B cell (primary cell): ENCODE data around the gene TMEM223. TPM values are rescaled to one million over a fixed set of nuclear protein-coding genes. Genes with fewer than 3 reads are reported as not detected.
"Not testable (repeated sequence)": the region's sequence is repeated elsewhere in the genome, so short reads cannot be mapped to it uniquely, and the experiment has no call there.

Experiments
- ATAC-seq: fragments of 200-7000 bp; cut with Tn5 transposase; one replicate; pipeline ENCODE4 v1.10.0; 2021; ENCODE audit warnings: low read depth, mild to moderate bottlenecking, moderate number of reproducible peaks, moderate library complexity
- CTCF ChIA-PET: fragments of 350-600 bp; sonication (Branson Sonifier 250); formaldehyde crosslinking; loops from one replicate; lab custom pipeline; 2021; ENCODE audit warnings: antibody characterized with exemption, inconsistent platforms; lab: Charles Lee
- POLR2A ChIA-PET: fragments of 350-600 bp; sonication (Branson Sonifier 250); formaldehyde crosslinking; loops from one replicate; lab custom pipeline; 2021; ENCODE audit warnings: antibody characterized with exemption; lab: Charles Lee
- DNase-seq: peaks from one replicate; pipeline ENCODE4 v3.0.0; 2013
- H2AFZ ChIP-seq: 2 replicates; pipeline ENCODE4 v1.6.1; 2012; ENCODE audit warnings: mild to moderate bottlenecking, low read depth, low read length; ENCODE audit not compliant: insufficient read depth, poor library complexity, severe bottlenecking
- H3K27ac ChIP-seq, 2 donors: 1 replicate in 1 of 2; 2 replicates in 1 of 2; pipeline ENCODE4 v1.5.1; 2012 to 2013; ENCODE audit warnings: low read length in 2 of 2, mild to moderate bottlenecking in 2 of 2, moderate library complexity in 1 of 2
- H3K27me3 ChIP-seq, 4 experiments: fragments of 200-600 bp in 1 of 4; sonication (generic) in 1 of 4; replicated peaks in 1 of 4; 1 replicate in 2 of 4; 2 replicates in 2 of 4; pipeline versions ENCODE4 v1.6.1 to v1.7.0; 2013 to 2016; ENCODE audit warnings: low read length in 3 of 4, mild to moderate bottlenecking in 2 of 4, mixed read lengths in 1 of 4, moderate library complexity in 1 of 4; ENCODE audit not compliant: insufficient read depth in 4 of 4, control insufficient read depth in 3 of 4; ENCODE audit errors: control extremely low read depth in 1 of 4
- H3K36me3 ChIP-seq, 2 experiments: replicated peaks in 1 of 2; 1 replicate in 1 of 2; 2 replicates in 1 of 2; pipeline versions ENCODE4 v1.6.1 to v1.7.1; 2013; ENCODE audit warnings: low read length in 1 of 2; ENCODE audit not compliant: insufficient read depth in 2 of 2, control insufficient read depth in 1 of 2; ENCODE audit errors: control extremely low read depth in 1 of 2, extremely low read depth in 1 of 2
- H3K4me1 ChIP-seq, 2 donors: fragments of 200-600 bp in 1 of 2; sonication (generic) in 1 of 2; 1 replicate in 1 of 2; 2 replicates in 1 of 2; pipeline versions ENCODE4 v1.5.1 to v1.6.1; 2013 to 2017; ENCODE audit warnings: low read length in 2 of 2; ENCODE audit not compliant: control insufficient read depth in 2 of 2, insufficient read depth in 2 of 2
- H3K4me2 ChIP-seq: replicated peaks from 2 replicates; pipeline ENCODE3; 2012; ENCODE audit warnings: mild to moderate bottlenecking, low read depth, low read length; ENCODE audit not compliant: poor library complexity, severe bottlenecking
- H3K4me3 ChIP-seq, 5 experiments: fragments of 200-600 bp in 1 of 5; sonication (generic) in 1 of 5; 1 replicate in 3 of 5; 2 replicates in 2 of 5; pipeline versions ENCODE4 v1.5.1 to v1.7.0; 2011 to 2016; ENCODE audit warnings: low read length in 4 of 5, mild to moderate bottlenecking in 4 of 5, low read depth in 2 of 5, control low read depth in 1 of 5, moderate library complexity in 1 of 5; ENCODE audit not compliant: insufficient read depth in 1 of 5; ENCODE audit errors: control extremely low read depth in 1 of 5, extremely low read depth in 1 of 5
- H3K79me2 ChIP-seq: fragments of 200-600 bp; sonication (generic); one replicate; pipeline ENCODE4 v1.6.0; 2016; ENCODE audit warnings: low read length; ENCODE audit not compliant: control insufficient read depth, insufficient read depth
- H3K9ac ChIP-seq: fragments of 200-600 bp; sonication (generic); 2 replicates; pipeline ENCODE4 v1.6.1; 2017; ENCODE audit warnings: mild to moderate bottlenecking, low read length, moderate library complexity
- H3K9me3 ChIP-seq, 3 donors: one replicate each; pipeline versions ENCODE4 v1.6.1 to v1.7.1; 2013; ENCODE audit warnings: low read length in 2 of 3; ENCODE audit not compliant: control insufficient read depth in 2 of 3, insufficient read depth in 1 of 3; ENCODE audit errors: control extremely low read depth in 1 of 3
- H4K20me1 ChIP-seq: 2 replicates; pipeline ENCODE4 v1.6.0; 2012; ENCODE audit warnings: mild to moderate bottlenecking, low read length; ENCODE audit not compliant: insufficient read depth, control insufficient read depth, poor library complexity, severe bottlenecking
- H3K27ac Mint-ChIP-seq: one replicate; pipeline ENCODE4 v1.8.0; 2021; ENCODE audit warnings: mixed read lengths
- H3K27me3 Mint-ChIP-seq: one replicate; pipeline ENCODE4 v1.8.0; 2021; ENCODE audit warnings: mixed read lengths
- H3K4me1 Mint-ChIP-seq: one replicate; pipeline ENCODE4 v1.8.0; 2021; ENCODE audit warnings: mixed read lengths
- H3K4me3 Mint-ChIP-seq: one replicate; pipeline ENCODE4 v1.8.0; 2021; ENCODE audit warnings: mixed read lengths
- H3K9me3 Mint-ChIP-seq: one replicate; pipeline ENCODE4 v1.8.0; 2022; ENCODE audit warnings: mixed read lengths; ENCODE audit not compliant: insufficient read depth
- CTCF ChIP-seq: fragments of 200-600 bp; IDR thresholded peaks from one replicate; pipeline ENCODE4 v1.8.0; 2022; ENCODE audit warnings: antibody characterized with exemption, mild to moderate bottlenecking
- EZH2 ChIP-seq: IDR thresholded peaks from 2 replicates; pipeline ENCODE4 v1.6.1; 2012; ENCODE audit warnings: borderline replicate concordance, low read depth, mild to moderate bottlenecking, moderate library complexity, low read length; ENCODE audit not compliant: insufficient read depth, poor library complexity, severe bottlenecking
- WGBS: methylation state at CpG from one replicate; pipeline ENCODE4 v1.1.5; 2013; ENCODE audit warnings: missing lambda C conversion rate; ENCODE audit not compliant: insufficient coverage; 5-methylcytosine and 5-hydroxymethylcytosine counted together
- intact Hi-C: fragments of 100-400 bp; cut with micrococcal nuclease; formaldehyde crosslinking; loops from one replicate; pipeline ENCODE4 v1.10.0; 2022
- polyA plus RNA-seq: library from polyadenylated mRNA; depleted of rRNA; stranded (reverse); fragments of >200 nt; gene quantifications from 2 replicates; pipeline ENCODE4 v1.2.3, GENCODE V29; 2012
- total RNA-seq, 2 donors: library from RNA; stranded (reverse); fragments of 120-200 nt in 1 of 2; gene quantifications; 1 replicate in 1 of 2; 2 replicates in 1 of 2; pipeline versions ENCODE4 v1.2.3 to v1.2.4, GENCODE V29; 2013 to 2022

Gene TMEM223
- total and polyA plus RNA-seq, 2 donors (not counting 1 experiment from before 2014, with no cell fraction given), result 12.0 to 15.6 TPM

GRCh38 chr11:62830904-62831519 lies 39.2 kb upstream of the TMEM223 start:
- no peaks in the 10 kb centered on the region for H3K9me3 Mint-ChIP-seq
- H3K4me3 Mint-ChIP-seq, result peak overlapping the region; percentile 92
- peak overlapping the region; percentile 61 to 96 (median 92) for H3K4me3 ChIP-seq
- peaks cover 4 to 45% of the 10 kb centered on the region in 2 experiments for H3K36me3 ChIP-seq
- under 1% methylated on average over 24 of the region's 33 CpGs for WGBS
- peak overlapping the region; percentile 51 for H2AFZ ChIP-seq
- peaks cover 36% of the 10 kb centered on the region for H4K20me1 ChIP-seq
- H3K27ac ChIP-seq, result peak overlapping the region; percentile 96 to 99
- no peaks in the 10 kb centered on the region for H3K27me3 ChIP-seq
- DNase-seq (no peak), ATAC-seq (no peak)
- H3K27me3 Mint-ChIP-seq, result no peaks in the 10 kb centered on the region
- H3K9ac ChIP-seq, result peak overlapping the region; percentile 99
- H3K4me1 Mint-ChIP-seq, result peaks cover 39% of the 10 kb centered on the region
- no peak for TF ChIP-seq EZH2
- TF ChIP-seq CTCF, result no peak
- peaks cover 79% of the 10 kb centered on the region for H3K79me2 ChIP-seq
- intact Hi-C loops, result loop anchor here (1.0 to 2.0 kb wide), 5 partner anchors 8 to 122 kb away; partner anchors contain the start of genes NXF1, TMEM179B and WDR74
- POLR2A ChIA-PET, result interaction anchor here (0.8 to 2.4 kb wide), 12 partner anchors 9 to 240 kb away, joined by 3 to 53 read pairs (median 12); partner anchors contain the start of genes HNRNPUL2, NXF1, SLC3A2 and TMEM179B
- no peaks in the 10 kb centered on the region for H3K9me3 ChIP-seq
- peaks cover 16 to 30% of the 10 kb centered on the region in 2 donors for H3K4me1 ChIP-seq
- CTCF ChIA-PET, result interaction anchor here (1.3 to 2.8 kb wide), 6 partner anchors 10 to 77 kb away, joined by 4 to 14 read pairs (median 6); partner anchors contain the start of genes TMEM179B and ZBTB3
- peak overlapping the region; percentile 97 for H3K27ac Mint-ChIP-seq
- H3K4me2 ChIP-seq, result peak overlapping the region; percentile 94

GRCh38 chr11:62828130-62828529 lies 36.3 kb upstream of the TMEM223 start:
- not testable (repeated sequence) for ATAC-seq

More at GRCh38 chr11:62828130-62828529, 36.3 kb upstream of the TMEM223 start:
- H3K4me3 Mint-ChIP-seq, H3K27me3 ChIP-seq, H3K27ac ChIP-seq, H3K4me2 ChIP-seq, H3K9me3 Mint-ChIP-seq, H3K9me3 ChIP-seq, H3K9ac ChIP-seq, intact Hi-C loops, DNase-seq, H3K4me3 ChIP-seq, H3K27me3 Mint-ChIP-seq, H3K27ac Mint-ChIP-seq, H2AFZ ChIP-seq: not testable (repeated sequence)
- WGBS, result no CpG with 5 or more reads among the region's 8 CpGs
- ChIA-PET POLR2A (interaction anchor here (0.6 to 2.1 kb wide), 2 partner anchors 12 to 28 kb away, joined by 5 to 9 read pairs; no protein-coding TSS in a partner anchor), CTCF (interaction anchor here (1.2 to 1.3 kb wide), 3 partner anchors 30 to 35 kb away, joined by 3 read pairs; no protein-coding TSS in a partner anchor)
- peaks cover 43% of the 10 kb centered on the region for H4K20me1 ChIP-seq
- H3K36me3 ChIP-seq, result peaks cover 9 to 46% of the 10 kb centered on the region in 2 experiments
- H3K79me2 ChIP-seq, result peaks cover 65% of the 10 kb centered on the region
- H3K4me1 Mint-ChIP-seq, result peaks cover 29% of the 10 kb centered on the region
- H3K4me1 ChIP-seq, result peaks cover 16 to 26% of the 10 kb centered on the region in 2 donors
